Fibroblast of lung (primary cell): ENCODE measurements around the gene GRIN2A. TPM values are rescaled to one million over a fixed set of nuclear protein-coding genes. Genes with fewer than 3 reads are reported as not detected.

Experiments used
- DNase-seq, 2 donors: peaks; one replicate each; pipeline versions ENCODE4 v3.0.0 to v3.0.0-alpha.2; 2010; ENCODE audit warnings: low read depth in 2 of 2
- H2AFZ ChIP-seq: 2 replicates; pipeline ENCODE4 v1.5.1; 2012; ENCODE audit warnings: low read length, control low read depth, inconsistent platforms
- H3K27ac ChIP-seq: 2 replicates; pipeline ENCODE4 v1.5.1; 2011; ENCODE audit warnings: low read length, control low read depth; ENCODE audit not compliant: insufficient read depth
- H3K27me3 ChIP-seq: 2 replicates; pipeline ENCODE4 v1.5.1; 2011; ENCODE audit warnings: mild to moderate bottlenecking, low read length; ENCODE audit not compliant: control insufficient read depth, insufficient read depth
- H3K36me3 ChIP-seq: 2 replicates; pipeline ENCODE4 v1.5.1; 2011; ENCODE audit warnings: low read length; ENCODE audit not compliant: control insufficient read depth, insufficient read depth
- H3K4me1 ChIP-seq: 2 replicates; pipeline ENCODE4 v1.5.1; 2011; ENCODE audit warnings: low read length; ENCODE audit not compliant: control insufficient read depth, insufficient read depth; ENCODE audit errors: extremely low read depth
- H3K4me2 ChIP-seq: 2 replicates; pipeline ENCODE4 v1.5.1; 2011; ENCODE audit warnings: low read length, control low read depth; ENCODE audit not compliant: insufficient read depth; ENCODE audit errors: extremely low read depth
- H3K4me3 ChIP-seq, 4 experiments: fragments of 200-600 bp in 1 of 4; sonication (generic) in 1 of 4; replicated peaks in 1 of 4; 2 replicates each; pipeline ENCODE4 v1.5.1; 2011 to 2016; ENCODE audit warnings: low read length in 4 of 4, low read depth in 3 of 4, mild to moderate bottlenecking in 3 of 4, control low read depth in 2 of 4, inconsistent platforms in 1 of 4, mixed read lengths in 1 of 4; ENCODE audit not compliant: insufficient read depth in 1 of 4; ENCODE audit errors: control extremely low read depth in 1 of 4
- H3K79me2 ChIP-seq: 2 replicates; pipeline ENCODE4 v1.5.1; 2012; ENCODE audit warnings: mild to moderate bottlenecking, low read length, inconsistent platforms; ENCODE audit not compliant: control insufficient read depth, insufficient read depth
- H3K9ac ChIP-seq: 2 replicates; pipeline ENCODE4 v1.5.1; 2011; ENCODE audit warnings: mild to moderate bottlenecking, low read length, control low read depth; ENCODE audit not compliant: insufficient read depth
- H3K9me3 ChIP-seq: 2 replicates; pipeline ENCODE4 v1.5.1; 2012; ENCODE audit warnings: low read depth, low read length; ENCODE audit not compliant: control insufficient read depth, insufficient read depth
- H4K20me1 ChIP-seq: 2 replicates; pipeline ENCODE4 v1.5.1; 2011; ENCODE audit warnings: low read length; ENCODE audit not compliant: control insufficient read depth, insufficient read depth; ENCODE audit errors: extremely low read depth
- CTCF ChIP-seq, 2 donors: IDR thresholded peaks in 1 of 2; conservative IDR thresholded peaks in 1 of 2; 1 replicate in 1 of 2; 2 replicates in 1 of 2; pipeline ENCODE4 v1.5.1; 2011 to 2012; ENCODE audit warnings: low read length in 2 of 2, control low read depth in 1 of 2, inconsistent platforms in 1 of 2, low read depth in 1 of 2, mild to moderate bottlenecking in 1 of 2
- EZH2 ChIP-seq: IDR thresholded peaks from 2 replicates; pipeline ENCODE4 v1.5.1; 2012; ENCODE audit warnings: low read length, control low read depth, mild to moderate bottlenecking; ENCODE audit errors: missing control alignments
- polyA plus RNA-seq, 2 donors: library from polyadenylated mRNA; depleted of rRNA in 1 of 2; stranded (reverse) in 1 of 2; unstranded in 1 of 2; fragments of >200 nt; gene quantifications; 2 replicates each; pipeline ENCODE4 v1.2.1, GENCODE V29; 2011 to 2012; ENCODE audit warnings: missing spikeins in 1 of 2
- total RNA-seq: library from RNA; depleted of rRNA; stranded (reverse); fragments of >200 nt; gene quantifications from 2 replicates; pipeline ENCODE4 v1.2.1, GENCODE V29; 2014

GRIN2A gene
- total and polyA plus RNA-seq, 2 donors (not counting 1 experiment from before 2014, with no cell fraction given): 0.15 to 0.33 TPM

- TF ChIP-seq EZH2: no peak
- no peak for TF ChIP-seq CTCF (conservative IDR thresholded peaks at IDR 0.05 in 1 of 2, IDR thresholded peaks at IDR 0.05 in 1 of 2; ENCODE audit: low read depth in 1 of 2, low read length in 2 of 2)
- Histone ChIP-seq H3K9me3 (no peaks in the 10 kb centered on the region), H3K27ac (no peak overlapping the region), H3K4me1 (no peaks in the 10 kb centered on the region), H3K27me3 (no peaks in the 10 kb centered on the region), H3K79me2 (no peaks in the 10 kb centered on the region), H3K36me3 (no peaks in the 10 kb centered on the region), H2AFZ (no peak overlapping the region), H3K4me2 (no peak overlapping the region), H3K9ac (no peak overlapping the region), H4K20me1 (no peaks in the 10 kb centered on the region), H3K4me3 (no peak overlapping the region)
- DNase-seq: no peak
Measured at GRCh38 chr16:9773289-9773688, 408.9 kb downstream of the GRIN2A start.

GRCh38 chr16:9772526-9773225 lies 409.6 kb downstream of the GRIN2A start:
- Histone ChIP-seq H3K4me2 (no peak overlapping the region), H4K20me1 (no peaks in the 10 kb centered on the region), H3K36me3 (no peaks in the 10 kb centered on the region), H3K27ac (no peak overlapping the region), H2AFZ (no peak overlapping the region), H3K4me1 (no peaks in the 10 kb centered on the region), H3K27me3 (no peaks in the 10 kb centered on the region), H3K9ac (no peak overlapping the region), H3K4me3 (no peak overlapping the region), H3K79me2 (no peaks in the 10 kb centered on the region), H3K9me3 (no peaks in the 10 kb centered on the region)
- TF ChIP-seq EZH2 (no peak), CTCF (conservative IDR thresholded peaks at IDR 0.05 in 1 of 2, IDR thresholded peaks at IDR 0.05 in 1 of 2; ENCODE audit: low read depth in 1 of 2, low read length in 2 of 2) (no peak)
- DNase-seq: no peak

GRCh38 chr16:9766891-9767290 lies 415.3 kb downstream of the GRIN2A start:
- no peaks in the 10 kb centered on the region for H3K36me3 ChIP-seq
- no peaks in the 10 kb centered on the region for H3K9me3 ChIP-seq
- no peak for DNase-seq
- no peaks in the 10 kb centered on the region for H4K20me1 ChIP-seq
- H3K4me1 ChIP-seq: no peaks in the 10 kb centered on the region
- no peak for TF ChIP-seq EZH2
- H3K4me2 ChIP-seq: no peak overlapping the region
- no peaks in the 10 kb centered on the region for H3K27me3 ChIP-seq
- H2AFZ ChIP-seq: no peak overlapping the region
- no peak overlapping the region for H3K27ac ChIP-seq
- H3K79me2 ChIP-seq: no peaks in the 10 kb centered on the region
- H3K4me3 ChIP-seq: no peak overlapping the region
- no peak overlapping the region for H3K9ac ChIP-seq
